Measurements from ENCODE around the gene NOC4L.

The NOC4L gene

DNA sequence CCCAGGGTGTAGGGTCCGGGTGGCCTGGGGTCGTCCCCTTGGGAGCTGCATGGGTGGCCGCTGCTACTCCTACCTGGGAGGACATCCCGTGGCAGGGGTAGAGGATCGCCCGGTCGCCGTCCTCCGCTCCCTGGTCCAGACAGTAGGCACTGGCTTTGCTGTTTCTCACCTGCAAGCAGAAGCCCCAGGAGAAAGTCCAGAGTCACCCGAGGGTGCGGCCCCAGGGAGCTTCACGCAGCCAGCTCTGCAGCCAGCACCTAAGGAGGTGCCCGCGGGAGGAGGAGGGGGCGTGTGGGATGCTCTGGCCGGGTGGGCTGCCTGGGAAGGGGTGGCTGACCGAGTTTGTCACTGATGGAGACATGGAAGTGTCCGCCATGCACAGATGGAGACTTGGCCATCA lies 54.8 kb downstream of the NOC4L start:
- Histone ChIP-seq H3K27me3 (ENCODE audit: control insufficient read depth in 2 of 2, insufficient read depth in 2 of 2, low read length in 2 of 2) (peaks cover 0 to 2% of the 10 kb centered on the region in 2 donors), H3K4me1 (ENCODE audit: control insufficient read depth in 2 of 2, insufficient read depth in 2 of 2, low read length in 2 of 2) (no peaks in the 10 kb centered on the region), H3K36me3 (ENCODE audit: control insufficient read depth in 2 of 2, insufficient read depth in 2 of 2, low read length in 2 of 2) (no peaks in the 10 kb centered on the region), H3K9ac (ENCODE audit: low read depth in 1 of 2, low read length in 2 of 2) (no peak overlapping the region), H3K27ac (ENCODE audit: low read depth in 2 of 2, low read length in 2 of 2) (no peak overlapping the region), H3K4me3 (ENCODE audit: low read length in 2 of 2) (no peak overlapping the region), H3K9me3 (ENCODE audit: control insufficient read depth in 2 of 2, low read length in 2 of 2) (no peaks in the 10 kb centered on the region)

DNA sequence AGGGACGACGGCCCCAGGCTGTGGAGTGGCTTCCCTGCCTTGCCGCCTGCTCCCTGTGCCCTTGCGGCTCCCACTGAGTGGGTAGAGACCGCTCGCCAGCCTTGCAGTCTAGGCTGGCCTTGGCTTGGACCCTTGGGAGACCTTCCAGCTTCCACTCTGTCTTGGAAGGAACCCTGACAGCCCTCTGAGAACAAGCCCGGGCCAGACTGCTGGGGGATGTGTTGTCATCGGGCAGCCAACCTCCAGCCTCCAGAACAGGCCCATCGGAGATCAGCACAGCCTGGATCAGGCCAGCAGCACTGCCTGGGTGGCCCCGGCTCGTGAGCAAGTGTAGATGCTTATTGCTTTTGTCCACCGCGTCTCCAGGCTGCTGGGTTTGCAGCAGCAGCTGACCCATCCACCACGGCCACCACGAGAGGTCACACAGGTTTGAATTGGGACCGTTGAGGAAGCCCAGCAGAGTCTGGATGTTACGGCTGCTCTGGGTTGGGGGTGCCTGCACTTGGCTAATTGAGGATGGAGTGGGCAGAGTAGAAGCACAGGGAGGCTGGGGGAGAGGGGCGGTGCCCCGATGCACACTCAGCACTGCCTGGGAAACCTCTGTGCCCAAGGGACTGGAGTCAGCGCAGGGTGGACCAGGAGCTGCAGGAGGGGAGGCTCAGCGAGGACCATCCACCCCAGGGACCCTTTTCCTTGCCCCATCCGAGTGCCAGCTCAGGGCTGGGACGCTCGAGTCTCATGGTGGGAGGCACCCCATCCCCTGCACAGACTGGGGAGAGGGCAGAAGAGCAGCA lies 55.5 kb downstream of the NOC4L start:
- peaks cover 2 to 8% of the 10 kb centered on the region in 2 donors for H3K27me3 ChIP-seq (ENCODE audit: control insufficient read depth in 2 of 2, insufficient read depth in 2 of 2, low read length in 2 of 2)
- no peak overlapping the region for H3K27ac ChIP-seq (ENCODE audit: low read depth in 2 of 2, low read length in 2 of 2)
- H3K9me3 ChIP-seq (ENCODE audit: control insufficient read depth in 2 of 2, low read length in 2 of 2), result no peaks in the 10 kb centered on the region
- H3K4me1 ChIP-seq (ENCODE audit: control insufficient read depth in 2 of 2, insufficient read depth in 2 of 2, low read length in 2 of 2), result no peaks in the 10 kb centered on the region
- no peak overlapping the region for H3K4me3 ChIP-seq (ENCODE audit: low read length in 2 of 2)
- H3K9ac ChIP-seq (ENCODE audit: low read depth in 1 of 2, low read length in 2 of 2), result no peak overlapping the region
- H3K36me3 ChIP-seq (ENCODE audit: control insufficient read depth in 2 of 2, insufficient read depth in 2 of 2, low read length in 2 of 2), result no peaks in the 10 kb centered on the region

DNA sequence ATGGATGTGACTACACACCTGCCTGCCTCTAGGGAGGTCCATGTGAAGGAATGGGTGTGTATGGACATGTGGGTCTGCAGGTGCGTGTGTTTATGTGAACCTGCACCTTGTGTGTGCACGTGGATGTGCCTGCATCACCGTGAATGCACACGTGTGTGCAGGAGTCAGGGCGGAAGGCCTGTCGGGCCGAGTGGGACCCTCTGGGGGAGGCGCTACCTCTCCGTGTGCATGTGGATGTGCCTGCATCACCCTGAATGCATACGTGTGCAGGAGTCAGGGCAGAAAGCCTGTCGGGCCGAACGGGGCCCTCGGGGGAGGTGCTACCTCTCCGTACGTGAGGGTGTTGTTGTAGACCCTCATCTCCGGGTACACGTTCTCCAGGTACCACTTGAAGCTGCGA lies 56.5 kb downstream of the NOC4L start:
- no peaks in the 10 kb centered on the region for H3K9me3 ChIP-seq (ENCODE audit: control insufficient read depth in 2 of 2, low read length in 2 of 2)

DNA sequence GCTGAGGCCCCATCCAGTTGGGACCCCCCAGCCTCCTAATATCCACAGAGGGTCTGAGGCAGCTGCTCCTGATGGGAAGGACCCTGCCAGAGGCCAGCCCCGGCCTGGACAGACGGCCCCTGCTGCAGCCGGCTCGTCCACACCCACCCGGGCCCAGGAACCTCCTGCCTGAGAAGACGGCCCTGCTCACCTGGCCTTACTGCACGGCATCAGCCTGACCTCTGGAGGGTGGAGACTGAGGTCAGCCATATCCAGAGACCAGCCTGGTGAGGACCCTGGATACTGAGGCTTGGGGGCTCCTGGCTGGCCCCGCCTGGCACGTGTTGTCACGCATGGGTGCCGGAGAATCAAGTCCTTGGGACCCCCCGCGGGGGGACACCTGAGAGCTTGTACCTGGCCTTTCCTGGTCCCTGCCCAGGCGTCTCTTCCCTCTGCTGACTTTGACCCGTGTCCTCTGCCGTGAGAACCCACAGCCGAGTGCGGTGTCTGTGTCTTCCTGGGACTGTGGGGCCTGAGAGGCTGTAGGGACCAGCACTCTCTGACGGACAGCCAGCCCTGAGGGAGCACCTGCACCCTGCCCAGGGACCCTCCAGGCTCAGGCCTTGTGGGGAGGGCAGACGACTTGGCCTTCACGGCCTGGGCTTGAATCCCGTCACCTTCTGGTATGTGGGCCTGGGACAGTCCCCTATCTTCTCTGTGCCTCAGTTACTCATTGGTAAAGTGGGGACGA lies 57.3 kb downstream of the NOC4L start:
- H3K4me3 ChIP-seq (ENCODE audit: low read length in 2 of 2), result no peak overlapping the region
- H3K9me3 ChIP-seq (ENCODE audit: control insufficient read depth in 2 of 2, low read length in 2 of 2), result no peaks in the 10 kb centered on the region
- no peaks in the 10 kb centered on the region for H3K36me3 ChIP-seq (ENCODE audit: control insufficient read depth in 2 of 2, insufficient read depth in 2 of 2, low read length in 2 of 2)
- peaks cover 7 to 14% of the 10 kb centered on the region in 2 donors for H3K27me3 ChIP-seq (ENCODE audit: control insufficient read depth in 2 of 2, insufficient read depth in 2 of 2, low read length in 2 of 2)
- H3K9ac ChIP-seq (ENCODE audit: low read depth in 1 of 2, low read length in 2 of 2), result no peak overlapping the region
- no peak overlapping the region for H3K27ac ChIP-seq (ENCODE audit: low read depth in 2 of 2, low read length in 2 of 2)
- H3K4me1 ChIP-seq (ENCODE audit: control insufficient read depth in 2 of 2, insufficient read depth in 2 of 2, low read length in 2 of 2), result peaks cover 0 to 4% of the 10 kb centered on the region in 2 donors

More for the DNA sequence above, 56.5 kb downstream of the NOC4L start:
- Histone ChIP-seq H3K9ac (ENCODE audit: low read depth in 1 of 2, low read length in 2 of 2) (no peak overlapping the region), H3K36me3 (ENCODE audit: control insufficient read depth in 2 of 2, insufficient read depth in 2 of 2, low read length in 2 of 2) (no peaks in the 10 kb centered on the region), H3K27ac (ENCODE audit: low read depth in 2 of 2, low read length in 2 of 2) (no peak overlapping the region), H3K4me3 (ENCODE audit: low read length in 2 of 2) (no peak overlapping the region), H3K4me1 (ENCODE audit: control insufficient read depth in 2 of 2, insufficient read depth in 2 of 2, low read length in 2 of 2) (peaks cover 0 to 4% of the 10 kb centered on the region in 2 donors), H3K27me3 (ENCODE audit: control insufficient read depth in 2 of 2, insufficient read depth in 2 of 2, low read length in 2 of 2) (peaks cover 7 to 11% of the 10 kb centered on the region in 2 donors)
